Mammary epithelial cell (primary cell): ENCODE results near the gene TTLL8.

Source experiments
- EZH2 ChIP-seq: IDR thresholded peaks from 2 replicates; pipeline ENCODE4 v1.6.1; 2012; ENCODE audit warnings: low read length, inconsistent platforms, borderline replicate concordance
- TF ChIP-seq, protein P1 (sequence below), 2 donors: IDR thresholded peaks in 1 of 2; conservative IDR thresholded peaks in 1 of 2; 2 replicates each; pipeline ENCODE4 v1.5.1; 2011 to 2012; ENCODE audit warnings: inconsistent platforms in 2 of 2, low read length in 2 of 2, mild to moderate bottlenecking in 2 of 2, control low read depth in 1 of 2, low read depth in 1 of 2; ENCODE audit not compliant: insufficient read depth in 1 of 2; ENCODE audit errors: extremely low read depth in 1 of 2

- TF ChIP-seq, protein P1, sequence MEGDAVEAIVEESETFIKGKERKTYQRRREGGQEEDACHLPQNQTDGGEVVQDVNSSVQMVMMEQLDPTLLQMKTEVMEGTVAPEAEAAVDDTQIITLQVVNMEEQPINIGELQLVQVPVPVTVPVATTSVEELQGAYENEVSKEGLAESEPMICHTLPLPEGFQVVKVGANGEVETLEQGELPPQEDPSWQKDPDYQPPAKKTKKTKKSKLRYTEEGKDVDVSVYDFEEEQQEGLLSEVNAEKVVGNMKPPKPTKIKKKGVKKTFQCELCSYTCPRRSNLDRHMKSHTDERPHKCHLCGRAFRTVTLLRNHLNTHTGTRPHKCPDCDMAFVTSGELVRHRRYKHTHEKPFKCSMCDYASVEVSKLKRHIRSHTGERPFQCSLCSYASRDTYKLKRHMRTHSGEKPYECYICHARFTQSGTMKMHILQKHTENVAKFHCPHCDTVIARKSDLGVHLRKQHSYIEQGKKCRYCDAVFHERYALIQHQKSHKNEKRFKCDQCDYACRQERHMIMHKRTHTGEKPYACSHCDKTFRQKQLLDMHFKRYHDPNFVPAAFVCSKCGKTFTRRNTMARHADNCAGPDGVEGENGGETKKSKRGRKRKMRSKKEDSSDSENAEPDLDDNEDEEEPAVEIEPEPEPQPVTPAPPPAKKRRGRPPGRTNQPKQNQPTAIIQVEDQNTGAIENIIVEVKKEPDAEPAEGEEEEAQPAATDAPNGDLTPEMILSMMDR (conservative IDR thresholded peaks at IDR 0.05 in 1 of 2, IDR thresholded peaks at IDR 0.05 in 1 of 2; ENCODE audit: extremely low read depth in 1 of 2, insufficient read depth in 1 of 2, low read depth in 1 of 2, low read length in 2 of 2), result no peak
- TF ChIP-seq EZH2, result no peak
Measured at GRCh38 chr22:50044485-50045118, 13.5 kb downstream of the TTLL8 start.
